Measurements from ENCODE around the gene IER2.
A peak's percentile ranks its signal among the peaks of the same experiment; 100 is the strongest.

IER2 gene

DNA sequence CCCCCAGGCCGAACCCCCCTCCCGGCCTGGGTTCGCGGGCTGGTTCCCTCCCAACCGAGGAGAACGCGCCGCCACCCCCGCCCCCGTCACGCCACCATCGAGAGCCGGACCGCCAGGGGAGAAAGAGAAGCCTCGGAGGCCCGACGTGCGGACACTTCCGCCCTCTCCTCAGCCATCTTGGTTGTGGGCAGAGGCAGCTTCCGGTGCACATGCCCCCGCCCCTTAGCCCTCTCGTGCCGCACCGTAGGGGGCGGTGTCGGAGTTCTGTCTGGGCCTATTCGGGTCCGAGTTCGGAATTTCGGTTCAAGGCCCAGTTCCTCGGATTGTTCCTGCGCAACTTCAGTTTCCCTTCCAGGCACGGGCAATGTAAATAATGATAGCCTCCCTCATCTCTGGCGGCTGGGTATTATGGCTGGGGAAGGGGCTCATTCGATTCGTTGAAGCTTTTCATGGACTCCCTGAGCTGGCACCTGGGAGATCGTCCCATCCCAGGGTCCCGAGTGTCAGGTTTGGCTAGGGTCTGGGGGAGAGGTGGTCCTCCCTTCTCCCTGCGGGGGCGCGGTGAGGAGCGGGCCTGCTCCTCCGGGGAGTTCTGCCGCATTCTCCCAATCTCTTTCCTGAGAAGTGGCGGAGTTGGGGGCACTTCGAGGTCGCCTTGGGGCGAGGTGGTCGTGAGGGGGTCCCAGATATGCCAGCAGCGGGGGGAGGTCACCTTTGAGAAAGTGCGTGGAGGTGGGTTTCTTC is at the start of gene IER2, which contains the start of gene STX10:
TSS of gene IER2 (plus strand) at position 225 of the 744 bp plus-strand sequence. CDS start 2,776 bp downstream, outside the sequence.
TSS of gene STX10 (minus strand) at position 189 of the 744 bp plus-strand sequence. CDS start 202 bp downstream, outside the sequence.
- peak; percentile 94 for DNase-seq (ENCODE audit: low spot score)

GRCh38 chr19:13100841-13101589 is 49.2 kb upstream of the IER2 start:
- no peak for DNase-seq (ENCODE audit: low spot score)

GRCh38 chr19:13101590-13102415 is 48.4 kb upstream of the IER2 start:
- no peak for DNase-seq (ENCODE audit: low spot score)

DNA sequence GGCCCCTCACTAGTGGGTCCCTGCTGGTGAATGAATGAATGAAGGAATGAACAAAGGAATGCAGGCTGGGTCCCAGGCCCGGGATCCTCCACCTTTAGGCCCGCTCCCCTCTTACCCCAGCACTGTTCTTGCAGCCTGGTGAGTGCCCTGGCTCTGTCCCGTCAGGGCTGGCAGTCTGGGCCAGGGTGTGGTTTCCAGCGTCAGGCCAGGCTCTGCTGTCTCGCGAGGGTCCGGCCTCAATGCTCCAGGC is 47.9 kb upstream of the IER2 start:
- no peak for DNase-seq (ENCODE audit: low spot score)

GRCh38 chr19:13102666-13103580 is 47.3 kb upstream of the IER2 start, which contains the start of gene LYL1:
LYL1 (minus strand) TSS chr19:13102858; CDS start chr19:13101171, 1,687 bp downstream.
- peak; percentile 82 for DNase-seq (ENCODE audit: low spot score)

- no peak for DNase-seq (ENCODE audit: low spot score)
These were observed 46.4 kb upstream of the IER2 start for GRCh38 chr19:13103581-13104359.

DNA sequence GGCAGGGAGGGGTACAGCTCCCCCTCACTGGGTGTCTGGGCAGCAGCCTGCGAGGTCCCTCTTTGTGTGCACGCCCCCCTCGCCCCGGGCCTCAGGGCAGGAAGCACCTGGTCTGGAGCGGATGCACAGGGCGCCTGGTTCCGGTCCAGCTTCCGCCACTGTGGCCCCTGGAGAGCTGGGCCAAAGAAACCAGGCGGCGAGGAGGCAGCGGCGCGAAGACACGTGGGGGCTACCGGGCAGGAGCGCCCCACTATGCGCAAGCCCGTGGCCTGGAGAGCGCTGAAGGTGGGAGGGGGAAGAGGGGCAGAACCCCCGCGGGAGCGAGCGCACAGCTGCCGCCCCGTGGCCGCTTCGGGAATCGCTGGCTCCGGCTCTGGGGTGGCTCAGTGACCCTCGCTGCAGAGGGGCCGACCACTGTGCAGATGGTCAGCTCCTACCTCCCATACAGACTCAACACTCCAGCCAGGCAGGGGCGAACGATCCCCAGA is 45.8 kb upstream of the IER2 start:
- no peak for DNase-seq (ENCODE audit: low spot score)

DNA sequence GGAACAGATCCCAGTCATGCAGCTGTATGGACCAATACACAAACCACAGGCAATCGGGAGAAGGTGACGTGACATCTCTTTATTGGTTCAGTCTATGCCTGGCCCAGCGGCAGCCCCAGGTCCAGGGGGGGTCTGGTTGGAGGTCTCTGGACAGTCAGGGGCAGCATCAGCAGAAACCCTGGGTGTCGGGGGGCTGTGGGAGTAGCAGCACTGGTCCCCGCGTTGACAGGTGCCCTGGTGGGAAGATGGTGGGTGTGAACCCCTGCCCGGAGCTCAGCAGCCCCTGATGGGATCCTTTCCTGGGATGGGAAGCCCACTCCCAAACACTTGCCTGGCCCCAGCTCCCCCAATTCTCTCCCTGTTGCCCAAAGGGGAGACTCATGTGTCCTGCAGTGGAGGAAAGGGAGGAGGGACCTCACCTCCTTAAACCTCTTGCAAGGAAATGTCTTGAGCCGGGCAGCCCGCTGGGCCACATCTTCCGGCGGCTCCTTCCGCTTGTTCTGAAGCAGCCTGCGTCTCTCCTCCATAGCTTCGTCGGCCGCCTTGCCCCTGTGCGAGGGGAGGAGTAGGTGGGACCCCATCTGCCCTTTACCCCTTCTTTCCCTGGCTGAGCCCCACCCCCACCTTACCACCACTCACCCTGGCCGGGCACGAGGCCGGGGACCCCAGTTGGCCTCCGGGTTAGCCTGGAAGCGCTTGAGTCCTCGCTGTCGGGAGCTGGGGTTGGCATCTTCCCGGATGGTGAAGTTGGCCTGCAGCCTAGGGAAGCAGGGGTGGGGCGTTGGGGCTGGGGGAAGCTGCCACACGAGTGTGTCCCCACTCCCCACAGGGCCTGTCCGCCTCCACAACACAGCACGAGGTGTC is 45.1 kb upstream of the IER2 start:
- no peak for DNase-seq (ENCODE audit: low spot score)

DNA sequence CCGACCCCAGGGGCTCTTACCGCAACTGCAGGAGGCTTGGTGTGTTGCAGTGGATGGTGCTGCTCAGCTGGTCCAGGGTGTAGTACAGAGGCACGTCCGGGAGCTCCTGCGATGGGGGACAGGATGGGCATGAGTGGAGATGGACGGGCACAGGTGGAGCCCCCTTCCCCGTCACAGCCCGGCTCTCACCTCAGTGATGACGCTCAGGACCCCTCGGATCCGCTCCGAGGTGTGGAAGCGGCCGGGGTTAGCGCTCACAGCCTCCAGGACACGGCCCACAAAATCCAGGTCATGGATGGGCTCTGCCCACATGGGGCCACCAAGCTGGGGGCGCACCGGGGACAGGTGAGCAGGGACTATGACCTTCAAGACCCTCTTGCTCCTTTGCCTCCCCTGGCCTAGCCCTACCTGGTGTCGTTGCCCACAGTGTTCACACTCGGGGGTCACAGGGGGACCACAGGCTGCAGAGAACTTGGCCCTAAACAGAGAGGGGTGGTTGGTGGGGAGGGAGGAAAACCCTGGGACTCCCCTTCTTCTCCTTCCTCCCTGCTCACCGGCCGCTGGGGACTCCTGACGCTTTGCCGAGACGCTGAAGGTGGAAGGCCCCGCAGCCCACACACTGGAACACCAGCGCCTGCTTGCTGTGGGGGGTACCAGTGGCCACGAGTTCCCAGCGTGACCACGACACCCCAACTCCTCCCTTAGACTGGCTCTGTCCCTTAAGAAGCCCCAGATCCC is 40.7 kb upstream of the IER2 start:
- no peak for DNase-seq (ENCODE audit: low spot score)

DNA sequence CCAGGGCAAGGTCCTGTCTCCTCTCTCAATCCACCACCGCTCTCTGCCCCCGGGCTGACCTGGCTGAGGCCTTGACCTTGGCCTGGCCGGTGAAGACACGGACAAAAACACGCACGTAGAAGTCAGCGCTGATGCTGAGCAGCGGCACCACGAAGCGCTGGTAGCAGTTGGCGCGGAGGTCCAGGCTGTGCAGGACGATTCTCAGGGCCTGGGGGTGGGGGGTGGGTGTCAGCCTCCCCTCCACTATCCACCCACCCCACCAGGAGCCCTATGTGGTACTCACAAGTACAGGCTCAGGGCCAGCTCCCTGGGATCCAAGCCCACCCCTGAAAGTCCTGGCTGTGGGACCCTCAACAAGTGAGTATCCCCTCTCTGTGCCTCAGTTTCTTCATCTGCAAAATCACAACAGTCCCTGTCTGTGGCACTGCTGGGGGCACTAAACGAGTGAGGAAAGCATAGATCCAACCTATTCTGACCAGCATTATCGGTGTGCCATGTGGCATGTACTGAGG is 40.1 kb upstream of the IER2 start:
- no peak for DNase-seq (ENCODE audit: low spot score)

DNA sequence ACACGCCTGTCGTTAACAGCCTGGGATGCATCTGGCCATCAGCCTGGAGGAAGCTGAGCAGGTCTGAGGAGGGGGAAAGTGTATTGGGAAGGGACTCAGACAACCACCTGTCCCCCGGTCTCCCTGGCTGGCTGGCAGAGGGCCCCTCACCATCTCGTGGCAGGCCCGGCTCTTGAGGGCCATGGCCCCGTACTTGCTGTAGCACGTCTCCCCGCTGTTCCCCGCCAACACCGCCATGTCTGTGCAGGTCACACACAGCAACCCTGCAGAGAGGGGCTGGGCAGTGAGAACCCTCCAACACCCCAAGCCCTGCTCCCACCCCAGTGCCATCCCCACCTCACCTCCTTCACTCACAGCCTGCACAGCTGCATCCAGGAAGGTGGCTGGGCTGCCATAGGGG is 37.7 kb upstream of the IER2 start:
- DNase-seq (ENCODE audit: low spot score) = no peak

GRCh38 chr19:13115936-13116281 is 34.3 kb upstream of the IER2 start:
- DNase-seq (ENCODE audit: low spot score) = no peak

- DNase-seq (ENCODE audit: low spot score) = peak; percentile 88
These were observed 33.7 kb upstream of the IER2 start, which contains the start of gene TRMT1 for GRCh38 chr19:13116282-13117175. TRMT1 (minus strand) TSS chr19:13116740; CDS start chr19:13116399, 341 bp downstream.

GRCh38 chr19:13117176-13117771 is 32.9 kb upstream of the IER2 start:
- no peak for DNase-seq (ENCODE audit: low spot score)

DNA sequence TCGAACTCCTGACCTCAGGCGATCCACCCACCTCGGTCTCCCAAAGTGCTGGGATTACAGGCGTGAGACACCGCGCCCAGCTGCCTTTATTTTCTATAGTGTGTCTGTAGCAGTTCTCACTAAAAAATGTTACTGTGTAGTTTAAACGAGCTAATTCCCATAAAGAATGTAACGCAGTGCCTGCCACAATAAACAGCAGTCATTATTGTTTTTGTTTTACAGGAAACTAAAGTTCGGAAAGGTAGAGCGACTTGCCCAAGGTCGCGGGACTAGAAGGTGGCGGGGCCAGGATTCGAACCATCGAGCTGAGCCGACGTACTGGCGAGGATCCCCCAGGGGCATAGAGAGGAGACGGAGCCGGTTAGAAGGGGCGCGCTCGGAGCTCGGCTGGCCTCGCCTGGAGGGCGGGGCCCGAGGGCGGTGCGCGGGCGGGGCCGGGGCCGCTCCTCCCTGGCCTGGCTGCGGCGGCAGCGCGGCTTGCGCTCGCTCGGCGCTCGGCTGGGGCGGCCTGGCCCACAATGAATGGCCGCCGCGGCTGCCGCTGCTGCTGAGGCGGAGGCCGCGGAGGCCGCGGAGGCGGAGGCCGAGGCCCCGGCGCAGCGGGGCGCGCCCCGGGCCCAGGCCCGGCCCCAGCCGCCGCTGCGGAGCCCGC is 32.3 kb upstream of the IER2 start, which contains the start of gene NACC1:
TSS of gene NACC1 (plus strand) at position 493 of the 652 bp plus-strand sequence. CDS start 16,944 bp downstream, outside the sequence.
- peak; percentile 85 for DNase-seq (ENCODE audit: low spot score)

DNA sequence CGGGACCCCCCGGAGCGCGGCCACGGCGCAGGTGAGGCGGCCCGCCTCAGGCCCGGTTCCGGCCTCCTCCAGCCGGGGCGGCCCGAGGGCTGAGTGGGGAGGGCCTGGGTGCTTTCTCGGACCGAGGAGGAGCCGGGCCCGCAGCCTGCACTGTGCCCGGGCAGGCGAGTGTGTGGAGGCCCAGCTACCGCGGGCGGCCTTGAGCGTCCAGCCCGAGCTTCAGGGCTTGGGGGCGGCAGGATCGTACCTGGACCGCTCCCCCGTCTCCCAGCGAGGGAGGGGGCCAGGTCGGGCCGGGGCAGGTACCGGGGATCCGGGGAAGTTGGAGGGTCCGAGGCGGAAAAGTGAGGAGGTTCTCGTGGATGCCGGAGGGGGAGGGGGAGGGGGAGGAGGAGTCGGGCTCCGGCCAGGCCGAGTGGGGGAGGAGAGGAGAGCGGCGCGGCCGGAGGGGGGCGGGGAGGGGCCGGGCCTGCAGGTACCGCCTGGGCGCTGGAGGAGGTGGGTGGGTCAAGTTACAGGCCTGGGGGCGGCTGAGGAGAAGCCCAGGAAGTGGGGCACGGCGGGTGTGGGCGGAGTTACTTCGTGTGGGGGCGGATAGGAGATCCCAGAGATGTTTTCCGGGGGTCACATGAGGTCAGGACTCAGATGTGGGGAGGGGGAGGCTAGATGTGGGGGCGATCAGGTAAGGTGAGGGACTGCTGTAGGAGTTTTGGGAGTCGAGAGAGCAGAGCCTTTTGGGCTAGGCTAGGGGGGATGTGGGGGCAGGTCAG is 31.6 kb upstream of the IER2 start:
- DNase-seq (ENCODE audit: low spot score) = no peak

All from pons (tissue), 1 donor.